Measurements from ENCODE around the gene JCAD. TPM values are rescaled to one million over a fixed set of nuclear protein-coding genes. Genes with fewer than 3 reads are reported as not detected.

JCAD gene
- polyA plus RNA-seq, 3 donors = 7.2 to 40.2 (median 12.1) TPM

DNA sequence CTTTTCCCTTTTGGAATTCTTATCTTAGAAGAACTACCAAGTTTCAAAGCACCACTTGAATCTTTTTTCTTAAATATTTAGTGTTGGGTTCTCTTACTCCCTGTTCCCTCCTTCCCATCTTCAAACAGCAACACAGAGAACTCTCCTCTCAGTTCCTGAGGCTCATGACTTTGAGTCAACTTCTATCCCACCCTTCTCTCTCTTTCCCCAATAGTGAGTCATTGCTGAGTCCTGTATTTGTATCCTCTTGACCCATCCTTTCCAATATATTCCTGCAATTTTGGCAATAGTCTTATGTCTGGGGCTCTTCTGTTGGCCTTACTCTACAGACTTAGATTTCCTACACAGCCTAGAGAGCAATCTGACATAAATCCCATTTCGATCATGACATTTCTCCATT is 20.8 kb upstream of the JCAD start:
- WGBS, 3 donors = 95 to 100% (median 98%) methylated on average over 1 of the region's 1 CpG

DNA sequence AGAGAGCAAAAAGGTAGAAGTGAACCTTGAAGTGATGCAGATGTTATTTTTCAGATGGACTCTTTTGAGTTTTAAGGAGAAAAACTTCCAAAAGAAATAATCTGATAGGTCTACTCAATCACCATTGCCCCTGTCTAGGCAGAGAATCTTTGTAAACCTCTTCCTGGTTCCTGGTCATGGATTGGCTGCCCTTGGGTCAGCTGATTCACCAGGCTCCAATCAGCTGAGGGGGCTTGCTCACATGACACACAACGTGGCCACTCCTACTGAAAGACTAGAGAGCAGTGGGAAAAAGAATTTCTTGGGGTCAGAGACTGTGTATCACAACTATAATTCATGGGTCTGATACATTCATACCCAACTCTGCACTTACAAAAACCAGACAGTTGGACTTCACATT is 20.0 kb upstream of the JCAD start:
- 85 to 93% (median 88%) methylated on average over 1 of the region's 1 CpG for WGBS, 3 donors

More for the DNA sequence above, 20.8 kb upstream of the JCAD start:
- no peak overlapping the region for H3K27ac ChIP-seq (ENCODE audit: low read depth, low read length)

DNA sequence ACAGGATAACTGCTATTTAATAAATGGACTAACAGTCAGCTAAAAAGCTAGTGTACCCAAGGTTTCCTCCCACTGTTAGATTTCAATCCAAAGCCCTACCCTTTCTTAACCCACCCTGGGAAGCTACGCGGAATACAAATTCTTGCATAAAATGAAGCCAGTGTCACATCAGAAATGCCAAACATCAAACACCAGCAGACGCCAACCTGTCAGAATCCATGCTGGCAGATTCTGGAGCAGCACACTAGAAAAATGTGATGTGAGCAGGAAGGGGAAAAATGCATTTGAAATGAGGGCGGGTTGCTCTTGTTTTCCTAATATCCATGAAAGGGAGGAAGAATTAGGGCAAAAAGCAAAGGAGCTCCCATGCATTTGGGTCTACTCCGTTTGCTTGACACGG is 16.1 kb upstream of the JCAD start:
- 87 to 95% (median 88%) methylated on average over 6 of the region's 6 CpGs for WGBS, 3 donors
- H3K27ac ChIP-seq (ENCODE audit: low read depth, low read length) = no peak overlapping the region

More for the DNA sequence above, 20.0 kb upstream of the JCAD start:
- no peak overlapping the region for H3K27ac ChIP-seq (ENCODE audit: low read depth, low read length)

DNA sequence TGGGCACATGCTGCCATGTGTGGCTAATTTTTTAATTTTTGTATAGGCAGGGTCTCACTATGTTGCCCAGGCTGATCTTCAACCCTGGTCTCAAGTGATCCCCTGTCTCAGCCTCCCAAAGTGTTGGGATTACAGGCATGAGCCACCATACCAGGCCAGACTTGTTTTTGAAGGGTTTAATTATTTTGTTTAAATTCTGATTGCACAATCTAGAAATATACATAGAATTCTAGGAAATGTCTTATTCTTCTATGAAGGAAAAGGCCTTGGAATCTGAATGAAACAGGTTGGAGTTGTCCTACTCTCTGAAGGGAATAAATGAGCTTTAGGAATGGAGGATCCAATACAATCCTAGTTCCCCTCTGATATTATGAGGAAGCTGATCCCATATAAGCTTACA is 15.5 kb upstream of the JCAD start:
- no peak overlapping the region for H3K27ac ChIP-seq (ENCODE audit: low read depth, low read length)

DNA sequence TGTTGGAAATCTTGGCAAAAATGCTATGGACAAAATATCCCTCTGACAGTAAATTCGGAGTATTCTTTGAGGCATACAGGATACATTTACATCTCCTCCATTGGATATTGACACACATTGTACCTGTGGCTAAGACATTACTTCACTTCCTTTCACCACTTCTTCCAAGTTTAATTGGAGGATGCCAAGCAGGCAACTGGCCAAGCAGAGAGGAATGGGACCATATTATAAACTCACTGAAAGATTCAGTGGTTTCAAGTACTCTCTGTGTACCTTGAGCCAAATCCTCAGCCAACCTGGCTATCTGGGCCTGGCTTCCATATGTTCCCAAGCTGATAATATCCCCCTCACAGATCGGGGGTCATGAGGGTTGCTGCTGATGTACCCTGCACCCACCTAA is 14.7 kb upstream of the JCAD start:
- no peak overlapping the region for H3K27ac ChIP-seq (ENCODE audit: low read depth, low read length)
- 74 to 90% (median 89%) methylated on average over 2 of the region's 2 CpGs for WGBS, 3 donors

DNA sequence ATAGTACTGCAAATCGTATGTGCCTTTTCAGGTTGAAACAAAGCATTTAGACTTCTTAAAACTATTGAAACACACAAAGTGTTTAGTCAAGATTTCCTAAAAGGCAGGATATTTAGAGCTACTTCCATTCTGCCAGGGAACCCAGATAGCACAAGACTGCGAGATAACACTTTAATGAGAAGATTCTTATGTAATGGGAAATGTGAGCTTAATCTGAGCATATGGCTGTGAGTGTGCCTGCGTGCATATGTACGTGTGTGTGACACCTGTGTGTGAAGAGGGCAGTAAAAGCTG is 14.3 kb upstream of the JCAD start:
- WGBS, 3 donors = 81 to 87% (median 82%) methylated on average over 4 of the region's 4 CpGs
- H3K27ac ChIP-seq (ENCODE audit: low read depth, low read length) = no peak overlapping the region

DNA sequence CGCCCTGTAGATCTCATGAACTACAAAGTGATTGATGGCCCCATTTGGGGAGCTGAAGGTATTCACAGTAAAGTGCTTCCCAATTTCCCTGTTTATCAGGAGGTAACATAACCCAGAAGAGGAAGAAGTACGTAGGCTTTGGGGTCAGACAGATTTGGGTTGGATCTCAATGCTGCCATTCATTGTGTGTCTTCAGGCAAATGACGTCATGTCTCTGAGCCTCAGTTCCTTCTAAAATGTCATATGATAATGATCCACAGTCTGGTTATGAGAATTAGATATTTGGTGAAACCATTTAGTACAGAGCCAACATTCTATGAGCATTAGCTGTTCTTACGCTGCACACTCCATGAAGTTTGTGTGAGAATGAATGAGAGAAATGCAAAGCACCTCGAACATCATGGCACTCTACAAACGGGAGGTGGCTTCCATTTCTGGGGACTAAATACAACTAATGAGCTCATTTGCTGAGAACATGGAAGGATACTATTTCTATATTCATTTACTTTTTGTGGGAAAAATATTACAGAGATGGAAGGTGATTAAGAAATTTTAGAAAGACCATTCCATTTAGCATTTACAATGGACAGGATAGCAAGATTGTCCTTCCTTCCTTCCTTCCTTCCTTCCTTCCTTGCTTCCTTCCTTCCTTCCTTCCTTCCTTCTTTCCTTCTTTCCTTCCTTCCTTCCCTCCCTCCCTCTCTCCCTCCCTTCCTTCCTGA is 13.8 kb upstream of the JCAD start:
- no peak overlapping the region for H3K27ac ChIP-seq (ENCODE audit: low read depth, low read length)
- WGBS, 3 donors = 85 to 93% (median 93%) methylated on average over 6 of the region's 6 CpGs

DNA sequence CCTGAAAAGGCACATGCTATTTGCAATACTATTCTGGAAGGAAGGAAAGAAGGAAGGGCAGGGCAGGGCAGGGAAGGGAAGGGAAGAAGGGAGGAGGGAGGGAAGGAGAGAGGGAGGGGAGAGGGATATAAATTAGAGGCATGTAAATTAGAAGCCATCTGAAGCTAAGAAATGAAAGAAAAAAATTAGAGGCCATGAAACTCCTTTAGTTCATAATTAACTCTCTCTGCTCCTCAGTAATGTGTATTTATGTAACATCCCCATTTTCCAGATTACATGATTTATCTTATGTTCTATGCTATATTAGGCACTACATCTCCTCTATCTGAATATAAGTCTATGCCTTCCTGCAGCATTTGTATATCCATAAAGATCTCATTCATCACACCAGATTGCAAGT is 12.7 kb upstream of the JCAD start:
- H3K27ac ChIP-seq (ENCODE audit: low read depth, low read length) = no peak overlapping the region

DNA sequence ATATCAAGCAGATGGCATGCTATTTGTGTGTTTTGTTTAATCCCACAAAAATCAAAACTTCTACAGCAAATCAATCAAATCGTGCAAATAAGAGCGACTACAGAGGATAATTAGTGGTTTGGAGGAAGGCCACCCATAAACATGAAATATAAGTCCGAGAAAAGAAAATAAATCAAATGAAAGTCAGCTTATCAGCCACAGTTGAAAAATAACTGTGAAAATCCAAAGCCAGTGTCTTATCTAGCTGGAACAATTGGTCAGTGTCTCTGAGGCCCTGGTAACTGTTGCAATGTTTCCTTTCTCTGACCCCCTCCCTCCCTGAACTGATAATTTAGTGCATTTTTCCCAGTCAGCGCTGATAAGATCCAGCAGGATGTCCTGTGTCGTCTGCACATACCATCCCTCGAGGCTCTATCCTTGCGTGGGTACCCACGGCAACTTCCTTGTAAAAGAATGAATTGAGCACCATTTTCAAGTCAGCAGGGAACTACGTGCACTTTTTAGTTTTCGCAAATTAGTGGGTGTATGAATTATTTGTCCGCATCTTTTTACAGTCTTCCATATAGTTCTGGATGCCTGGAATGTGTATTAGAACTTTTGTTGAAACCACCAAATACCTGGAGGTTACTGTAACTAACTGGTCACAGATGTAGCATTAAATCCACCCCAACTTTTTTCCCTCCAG is 10.8 kb upstream of the JCAD start:
- WGBS, 3 donors = 48 to 57% (median 49%) methylated on average over 11 of the region's 11 CpGs
- H3K27ac ChIP-seq (ENCODE audit: low read depth, low read length) = no peak overlapping the region

DNA sequence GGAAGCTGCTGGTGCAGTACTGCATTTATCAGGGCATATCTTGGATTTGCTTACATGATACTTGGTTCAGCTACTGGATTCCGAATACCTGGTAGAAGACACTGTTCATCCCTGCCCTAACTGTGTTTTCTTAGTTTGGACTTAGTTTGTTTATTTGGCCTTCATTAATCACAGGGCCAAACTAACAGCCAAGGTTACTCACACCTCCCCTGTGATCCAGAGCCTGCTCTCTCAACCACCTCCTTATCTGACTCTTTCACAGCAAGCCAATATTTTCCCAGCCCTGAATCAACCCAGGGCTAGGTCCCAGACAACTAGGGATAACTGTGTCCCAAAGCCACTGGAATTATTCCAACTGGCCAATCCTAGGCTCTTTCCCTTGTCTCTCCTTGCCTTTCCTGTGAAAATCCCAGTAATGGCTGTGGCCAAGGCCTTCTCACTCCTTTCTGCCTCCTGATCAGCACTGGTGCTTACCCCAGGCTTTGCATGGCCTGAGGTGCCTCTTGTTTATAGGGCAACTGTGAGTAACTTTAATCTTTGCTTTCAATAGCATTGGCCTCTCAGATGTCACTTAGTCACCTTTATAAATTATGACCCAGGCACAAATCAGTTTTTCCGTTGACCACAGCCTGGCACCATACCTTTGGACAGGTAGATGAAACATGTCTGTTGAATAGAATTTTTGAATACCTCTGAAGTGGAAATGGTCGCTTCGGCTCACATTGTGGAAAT is 9.3 kb upstream of the JCAD start:
- 55 to 96% (median 95%) methylated on average over 4 of the region's 4 CpGs for WGBS, 3 donors
- H3K27ac ChIP-seq (ENCODE audit: low read depth, low read length) = no peak overlapping the region

DNA sequence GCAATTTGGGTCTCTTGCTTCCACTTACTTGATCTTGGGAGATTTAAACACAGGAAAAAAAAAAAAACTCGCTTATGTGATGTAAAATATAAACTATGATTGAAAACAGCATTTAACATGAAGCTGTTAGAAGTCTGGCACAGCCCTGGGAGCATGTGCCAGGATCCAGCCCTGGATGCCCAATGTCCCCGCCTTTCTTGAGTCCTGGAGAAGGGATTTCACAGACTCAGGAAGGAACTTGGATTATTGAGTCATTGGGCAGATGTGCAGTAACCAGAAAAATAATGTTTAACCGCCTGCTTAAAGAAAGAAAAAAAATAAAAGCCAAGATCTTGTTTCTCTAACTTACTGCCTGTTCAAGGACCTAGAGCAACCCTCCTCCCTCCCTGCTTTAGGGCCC is 3.7 kb upstream of the JCAD start:
- WGBS, 3 donors = 62 to 79% (median 67%) methylated on average over 3 of the region's 3 CpGs
- no peak overlapping the region for H3K27ac ChIP-seq (ENCODE audit: low read depth, low read length)

DNA sequence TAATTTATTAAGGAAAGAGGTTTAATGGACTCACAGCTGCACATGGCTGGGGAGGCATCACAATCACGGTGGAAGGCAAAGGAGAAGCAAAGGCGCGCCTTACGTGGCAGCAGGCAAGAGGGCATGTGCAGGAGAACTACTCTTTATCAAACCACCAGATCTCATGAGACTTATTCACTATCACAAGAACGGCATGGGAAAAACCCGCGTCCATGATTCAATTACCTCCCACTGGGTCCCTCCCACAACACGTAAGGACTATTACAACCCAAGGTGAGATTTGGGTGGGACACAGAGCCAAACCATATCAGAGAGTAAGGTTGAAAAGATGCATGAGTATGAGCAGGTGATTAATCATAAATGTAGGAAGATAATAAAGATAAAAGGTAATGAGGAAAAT is 3.2 kb upstream of the JCAD start:
- 79 to 85% (median 82%) methylated on average over 8 of the region's 8 CpGs for WGBS, 3 donors
- no peak overlapping the region for H3K27ac ChIP-seq (ENCODE audit: low read depth, low read length)

DNA sequence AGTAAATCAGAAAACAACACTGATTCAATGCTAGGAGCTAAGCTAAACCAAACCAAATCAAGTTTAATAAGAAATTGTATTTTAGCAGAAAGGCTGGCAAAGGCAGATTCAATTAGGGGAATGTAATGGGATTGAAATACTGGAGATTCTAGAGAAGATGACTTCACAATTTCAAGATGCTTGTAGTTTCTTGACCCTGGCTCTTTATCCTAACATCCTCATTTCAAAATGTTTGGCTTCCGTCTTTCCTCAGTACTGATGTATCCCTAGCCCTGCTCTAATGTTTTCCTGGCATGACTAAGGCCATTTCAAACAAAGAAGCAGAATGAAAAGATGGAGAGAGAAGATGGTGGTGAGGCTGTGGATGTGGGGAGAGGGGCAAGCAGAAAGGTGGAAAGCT is 2.7 kb upstream of the JCAD start:
- 47 to 88% (median 56%) methylated on average over 1 of the region's 1 CpG for WGBS, 3 donors
- no peak overlapping the region for H3K27ac ChIP-seq (ENCODE audit: low read depth, low read length)

DNA sequence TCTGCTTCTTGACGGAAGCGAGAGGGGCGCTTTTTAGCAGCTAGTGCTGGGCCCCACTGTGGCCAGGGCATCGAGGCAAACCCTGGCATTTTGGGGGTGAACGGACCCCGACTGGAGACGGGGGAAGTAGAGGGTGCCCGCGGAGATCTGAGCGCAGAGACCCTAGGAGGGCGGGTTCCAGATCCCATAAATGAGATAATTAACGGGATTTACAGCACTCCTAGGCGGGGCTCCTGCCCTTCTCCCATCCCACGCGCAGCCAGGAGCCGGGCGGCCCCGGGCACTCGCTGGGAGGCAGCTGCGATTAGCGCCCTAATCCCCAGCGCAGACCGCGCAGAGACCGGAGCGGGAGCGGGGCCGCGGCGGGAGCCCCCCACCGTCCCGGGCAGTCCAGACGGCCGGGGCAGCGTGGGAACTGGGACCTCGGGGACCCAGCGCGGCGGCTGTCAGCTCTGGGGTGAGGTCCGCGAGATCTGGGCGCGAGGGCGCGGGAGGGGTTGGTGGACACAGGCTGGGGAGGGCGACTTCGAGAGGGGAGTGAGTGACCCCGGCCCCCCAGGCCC is 735 bp downstream of the JCAD start:
- WGBS, 3 donors = 4 to 12% (median 7%) methylated on average over 39 to 48 of the region's 48 CpGs
- H3K27ac ChIP-seq (ENCODE audit: low read depth, low read length) = no peak overlapping the region

DNA sequence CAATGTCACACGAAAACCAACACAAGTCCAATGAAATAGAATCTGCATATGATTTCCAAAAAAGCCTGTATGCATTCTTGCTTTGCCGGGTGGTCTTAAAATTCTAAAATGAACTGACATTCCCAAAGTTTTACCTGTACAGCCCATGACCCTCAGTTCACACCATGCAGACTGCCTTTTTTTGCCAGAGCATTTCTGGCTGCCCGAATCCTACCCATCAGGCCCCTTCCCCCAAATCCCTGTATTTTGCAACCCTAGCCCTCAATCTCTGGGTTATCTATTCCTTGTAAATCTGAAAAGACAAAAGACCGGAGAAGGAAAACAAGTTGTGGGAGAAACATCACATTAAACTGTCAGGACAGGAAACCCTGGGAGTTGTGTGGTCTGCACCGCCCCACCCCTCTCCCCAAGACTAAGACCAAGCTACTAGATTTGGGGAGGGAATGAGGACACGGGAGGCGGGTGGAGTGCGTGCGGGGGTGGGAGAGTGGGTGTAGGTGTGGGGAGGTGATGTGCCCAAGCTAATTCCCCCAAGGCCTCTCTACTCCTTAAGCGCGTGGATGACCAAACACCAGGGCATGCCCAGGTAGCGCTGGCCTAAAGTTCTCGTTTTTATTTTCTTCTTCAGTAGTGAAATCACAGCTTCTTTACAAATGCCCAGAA is 1.4 kb downstream of the JCAD start:
- WGBS, 3 donors = 55 to 67% (median 60%) methylated on average over 13 of the region's 13 CpGs

DNA sequence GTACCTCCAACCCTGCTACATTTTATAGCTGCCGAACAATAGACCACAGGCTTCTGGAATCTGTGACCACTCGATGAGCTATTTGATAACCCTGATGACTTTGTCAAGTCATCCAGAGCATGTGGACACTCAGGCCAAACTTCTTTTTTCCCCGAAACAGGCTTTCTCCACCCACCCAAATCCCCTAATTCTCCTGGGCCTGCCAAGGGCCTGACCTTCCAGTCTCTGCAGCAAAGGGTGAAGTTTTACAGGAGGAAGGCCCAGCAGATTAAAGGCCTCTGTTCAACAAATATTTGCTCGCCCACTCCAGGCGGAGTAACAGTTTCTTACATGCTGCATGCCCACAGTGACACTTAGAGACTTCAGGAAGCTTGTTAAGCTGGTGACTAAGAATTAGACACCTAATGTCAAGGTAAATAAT is 2.0 kb downstream of the JCAD start:
- WGBS, 3 donors = 61 to 65% (median 63%) methylated on average over 5 of the region's 5 CpGs
- no peak overlapping the region for H3K27ac ChIP-seq (ENCODE audit: low read depth, low read length)

More for the DNA sequence above, 1.4 kb downstream of the JCAD start:
- H3K27ac ChIP-seq (ENCODE audit: low read depth, low read length) = no peak overlapping the region

DNA sequence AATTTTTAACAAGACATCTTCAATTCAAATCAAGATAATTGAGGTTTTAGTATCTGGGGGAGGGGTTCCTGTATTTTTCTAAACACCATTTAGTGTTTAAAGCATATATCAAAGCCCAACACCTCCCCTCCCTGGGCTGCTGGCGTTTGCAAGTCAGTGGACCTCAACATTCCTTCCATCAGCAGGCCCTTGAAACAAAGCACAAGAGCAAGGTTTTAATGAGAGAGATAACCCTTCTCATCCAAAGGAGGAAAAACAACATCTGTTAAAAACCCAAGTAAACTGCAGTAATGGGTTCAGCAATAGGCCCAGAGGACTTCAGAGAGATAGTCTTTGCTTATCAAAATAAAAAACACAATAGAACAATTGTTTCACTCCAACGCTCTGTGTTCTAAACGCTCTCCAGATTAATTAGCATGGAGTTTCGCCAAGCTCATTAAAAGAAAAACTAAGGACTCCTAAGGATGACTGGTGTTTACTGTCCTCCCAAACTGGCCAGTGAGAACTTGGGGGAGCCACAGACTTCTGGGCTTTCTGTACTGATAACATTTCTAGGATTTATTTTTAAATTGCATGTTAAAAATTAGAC is 2.5 kb downstream of the JCAD start:
- 57 to 68% (median 67%) methylated on average over 4 of the region's 4 CpGs for WGBS, 3 donors
- no peak overlapping the region for H3K27ac ChIP-seq (ENCODE audit: low read depth, low read length)

DNA sequence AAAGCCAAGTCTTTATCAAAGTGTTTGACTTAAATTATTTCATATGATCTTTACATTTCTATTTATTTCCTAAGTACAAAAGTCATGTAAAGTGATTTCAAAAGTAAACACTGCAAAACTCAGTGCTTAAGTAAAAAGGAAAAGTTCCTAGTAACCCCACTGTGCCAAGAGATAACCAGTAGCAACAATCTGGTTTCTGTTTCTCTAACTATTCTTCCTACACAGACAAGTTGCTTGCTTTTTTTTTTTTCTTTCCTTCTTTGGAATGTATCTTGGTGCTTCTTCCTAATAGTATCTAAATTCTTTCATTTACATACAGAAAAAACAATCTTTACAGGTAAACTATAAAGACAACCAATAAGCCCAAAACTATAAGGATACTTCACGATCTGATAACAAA is 3.1 kb downstream of the JCAD start:
- no peak overlapping the region for H3K27ac ChIP-seq (ENCODE audit: low read depth, low read length)
- WGBS, 3 donors = 56 to 83% (median 57%) methylated on average over 1 of the region's 1 CpG

DNA sequence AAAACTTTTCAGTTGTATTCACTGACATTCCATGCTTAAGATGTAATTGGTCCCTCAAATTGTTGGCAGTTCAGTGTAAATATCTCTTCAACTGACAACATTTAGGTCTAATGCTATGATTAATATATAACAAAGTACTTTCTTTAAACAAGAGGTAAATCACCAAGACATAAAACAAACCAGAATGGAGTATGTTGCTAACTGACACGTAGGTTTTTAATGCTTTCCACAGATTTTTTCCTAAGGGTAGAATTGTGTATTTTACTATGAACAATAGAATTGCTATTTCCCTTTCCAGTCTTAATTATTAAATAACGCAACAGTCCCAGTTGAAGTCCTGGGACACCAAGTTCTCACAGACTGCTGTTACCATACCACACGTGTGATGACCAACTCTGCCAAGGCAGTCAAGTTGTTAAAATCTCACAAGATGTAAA is 4.1 kb downstream of the JCAD start:
- 55 to 65% (median 59%) methylated on average over 3 of the region's 3 CpGs for WGBS, 3 donors
- no peak overlapping the region for H3K27ac ChIP-seq (ENCODE audit: low read depth, low read length)

Measured in adipose tissue (tissue), 3 donors.